Caco-2 (cell line): ENCODE measurements around the gene RRP8. TPM values are rescaled to one million over a fixed set of nuclear protein-coding genes. Genes with fewer than 3 reads are reported as not detected.

Experiments
- BruUV-seq: library from RNA; stranded (reverse); fragments of 400-500 nt; replicated peaks from 2 replicates; lab custom pipeline; 2021; lab: Mats Ljungman, UMichigan
- CTCF ChIA-PET: fragments of 300-600 bp; sonication (Branson Sonifier 250); formaldehyde crosslinking; loops from one replicate; lab custom pipeline; 2022; ENCODE audit warnings: antibody characterized with exemption; lab: Charles Lee
- POLR2A ChIA-PET: fragments of 300-600 bp; sonication (Branson Sonifier 250); formaldehyde crosslinking; loops from one replicate; lab custom pipeline; 2022; ENCODE audit warnings: antibody characterized with exemption; lab: Charles Lee
- DNase-seq, 2 experiments: peaks; one replicate each; pipeline versions ENCODE4 v3.0.0 to v3.0.0-alpha.2; 2020 to 2022
- H3K27me3 ChIP-seq: replicated peaks from 2 replicates; pipeline ENCODE4 v1.6.0; 2011; ENCODE audit warnings: low read length; ENCODE audit not compliant: control insufficient read depth, insufficient read depth
- H3K36me3 ChIP-seq: 2 replicates; pipeline ENCODE4 v1.5.1; 2011; ENCODE audit warnings: low read length; ENCODE audit not compliant: control insufficient read depth, insufficient read depth
- H3K4me1 ChIP-seq: fragments of 250-450 bp; sonication (Bioruptor Pico); 2 replicates; pipeline ENCODE4 v1.5.1; 2020; ENCODE audit warnings: mild to moderate bottlenecking
- H3K4me3 ChIP-seq: 2 replicates; pipeline ENCODE4 v1.5.1; 2011; ENCODE audit warnings: low read depth, mild to moderate bottlenecking, control low read depth, low read length
- H3K9me3 ChIP-seq: fragments of 250-450 bp; sonication (Bioruptor Pico); 2 replicates; pipeline ENCODE4 v1.5.1; 2020; ENCODE audit warnings: mild to moderate bottlenecking, moderate library complexity
- H3K27ac Mint-ChIP-seq: one replicate; pipeline ENCODE4 v1.8.0; 2022; ENCODE audit warnings: mixed read lengths; ENCODE audit not compliant: unreplicated experiment
- H3K27me3 Mint-ChIP-seq: one replicate; pipeline ENCODE4 v1.8.0; 2022; ENCODE audit warnings: mixed read lengths; ENCODE audit not compliant: insufficient read depth, unreplicated experiment
- H3K36me3 Mint-ChIP-seq: one replicate; pipeline ENCODE4 v1.8.0; 2022; ENCODE audit warnings: mild to moderate bottlenecking, mixed read lengths; ENCODE audit not compliant: insufficient read depth, unreplicated experiment
- H3K4me1 Mint-ChIP-seq: one replicate; pipeline ENCODE4 v1.8.0; 2022; ENCODE audit warnings: low read depth, mixed read lengths; ENCODE audit not compliant: unreplicated experiment
- H3K4me3 Mint-ChIP-seq: one replicate; pipeline ENCODE4 v1.8.0; 2022; ENCODE audit warnings: mild to moderate bottlenecking, moderate library complexity, mixed read lengths; ENCODE audit not compliant: unreplicated experiment
- H3K9me3 Mint-ChIP-seq: one replicate; pipeline ENCODE4 v1.8.0; 2022; ENCODE audit warnings: mixed read lengths; ENCODE audit not compliant: unreplicated experiment
- CTCF ChIP-seq, 2 experiments: fragments of 200-600 bp in 1 of 2; IDR thresholded peaks; 1 replicate in 1 of 2; 2 replicates in 1 of 2; pipeline versions ENCODE4 v1.5.1 to v1.8.0; 2011 to 2022; ENCODE audit warnings: antibody characterized with exemption in 1 of 2, control low read depth in 1 of 2, inconsistent platforms in 1 of 2, low read depth in 1 of 2, low read length in 1 of 2, mild to moderate bottlenecking in 1 of 2, moderate library complexity in 1 of 2; ENCODE audit not compliant: insufficient read depth in 1 of 2, severe bottlenecking in 1 of 2, unreplicated experiment in 1 of 2
- intact Hi-C: fragments of 100-400 bp; cut with micrococcal nuclease; formaldehyde crosslinking; loops from one replicate; pipeline ENCODE4 v1.10.0; 2022; ENCODE audit not compliant: unreplicated experiment
- total RNA-seq: library from RNA; stranded (reverse); gene quantifications from 2 replicates; pipeline ENCODE4 v1.2.3, GENCODE V29; 2022

RRP8 gene
- total RNA-seq, 1 experiment from 2014 or later: 21.0 TPM

DNA sequence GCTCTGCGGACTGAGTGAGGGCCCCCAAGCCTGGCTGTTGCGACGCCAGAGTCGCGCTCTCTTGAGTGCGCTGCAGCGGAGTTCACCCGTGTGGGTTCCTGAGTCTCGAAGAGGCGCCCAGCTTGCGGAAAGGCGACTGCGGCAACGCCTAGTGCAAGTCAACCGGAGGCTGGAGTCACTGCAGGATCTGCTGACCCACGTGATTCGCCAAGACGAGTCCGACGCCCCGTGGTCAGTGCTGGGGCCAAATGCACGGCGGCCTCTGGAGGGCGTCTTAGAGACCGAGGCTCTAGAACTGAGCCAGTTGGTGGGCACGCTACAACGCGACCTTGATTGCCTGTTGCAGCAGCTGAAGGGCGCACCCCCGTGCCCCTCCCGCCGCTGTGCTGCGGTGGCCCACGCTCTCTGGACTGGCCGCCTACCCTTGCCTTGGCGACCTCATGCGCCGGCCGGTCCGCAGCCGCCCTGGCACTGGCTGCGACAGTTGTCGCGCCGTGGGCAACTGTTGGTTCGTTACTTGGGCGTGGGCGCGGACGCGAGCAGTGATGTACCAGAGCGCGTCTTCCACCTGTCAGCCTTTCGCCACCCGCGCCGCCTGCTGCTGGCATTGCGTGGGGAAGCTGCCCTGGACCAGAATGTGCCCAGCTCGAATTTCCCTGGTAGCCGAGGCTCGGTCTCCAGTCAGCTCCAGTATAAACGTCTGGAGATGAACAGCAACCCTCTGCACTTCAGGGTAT lies 32.6 kb downstream of the RRP8 start:
- intact Hi-C loops: no loop called here
- Mint-ChIP-seq H3K36me3 (no peaks in the 10 kb centered on the region), H3K9me3 (no peaks in the 10 kb centered on the region), H3K27me3 (no peaks in the 10 kb centered on the region), H3K4me3 (no peak overlapping the region), H3K27ac (no peak overlapping the region), H3K4me1 (no peaks in the 10 kb centered on the region)
- Histone ChIP-seq H3K36me3 (no peaks in the 10 kb centered on the region), H3K9me3 (no peaks in the 10 kb centered on the region), H3K27me3 (no peaks in the 10 kb centered on the region), H3K4me3 (no peak overlapping the region), H3K4me1 (no peaks in the 10 kb centered on the region)
- POLR2A ChIA-PET: no interaction called here
- no peak for TF ChIP-seq CTCF (IDR thresholded peaks at IDR 0.05; ENCODE audit: insufficient read depth in 1 of 2, low read depth in 1 of 2, low read length in 1 of 2, severe bottlenecking in 1 of 2, unreplicated experiment in 1 of 2)
- CTCF ChIA-PET: interaction anchor here (0.6 kb wide), 1 partner anchor 192 kb away, joined by 3 read pairs; no protein-coding TSS in a partner anchor
- no peak for DNase-seq
- no TSS peak for BruUV-seq

- no peak for TF ChIP-seq CTCF (IDR thresholded peaks at IDR 0.05; ENCODE audit: insufficient read depth in 1 of 2, low read depth in 1 of 2, low read length in 1 of 2, severe bottlenecking in 1 of 2, unreplicated experiment in 1 of 2)
- Mint-ChIP-seq H3K9me3 (no peaks in the 10 kb centered on the region), H3K27me3 (no peaks in the 10 kb centered on the region), H3K4me1 (no peaks in the 10 kb centered on the region), H3K4me3 (no peak overlapping the region), H3K36me3 (no peaks in the 10 kb centered on the region), H3K27ac (no peak overlapping the region)
- Histone ChIP-seq H3K9me3 (no peaks in the 10 kb centered on the region), H3K4me1 (no peaks in the 10 kb centered on the region), H3K36me3 (no peaks in the 10 kb centered on the region), H3K4me3 (no peak overlapping the region), H3K27me3 (no peaks in the 10 kb centered on the region)
- no TSS peak for BruUV-seq
- no peak for DNase-seq
- ChIA-PET POLR2A (no interaction called here), CTCF (interaction anchor here (1.2 kb wide), 1 partner anchor 38 kb away, joined by 4 read pairs; no protein-coding TSS in a partner anchor)
- intact Hi-C loops: no loop called here
Observed at GRCh38 chr11:6569706-6570105, 33.7 kb downstream of the RRP8 start.

DNA sequence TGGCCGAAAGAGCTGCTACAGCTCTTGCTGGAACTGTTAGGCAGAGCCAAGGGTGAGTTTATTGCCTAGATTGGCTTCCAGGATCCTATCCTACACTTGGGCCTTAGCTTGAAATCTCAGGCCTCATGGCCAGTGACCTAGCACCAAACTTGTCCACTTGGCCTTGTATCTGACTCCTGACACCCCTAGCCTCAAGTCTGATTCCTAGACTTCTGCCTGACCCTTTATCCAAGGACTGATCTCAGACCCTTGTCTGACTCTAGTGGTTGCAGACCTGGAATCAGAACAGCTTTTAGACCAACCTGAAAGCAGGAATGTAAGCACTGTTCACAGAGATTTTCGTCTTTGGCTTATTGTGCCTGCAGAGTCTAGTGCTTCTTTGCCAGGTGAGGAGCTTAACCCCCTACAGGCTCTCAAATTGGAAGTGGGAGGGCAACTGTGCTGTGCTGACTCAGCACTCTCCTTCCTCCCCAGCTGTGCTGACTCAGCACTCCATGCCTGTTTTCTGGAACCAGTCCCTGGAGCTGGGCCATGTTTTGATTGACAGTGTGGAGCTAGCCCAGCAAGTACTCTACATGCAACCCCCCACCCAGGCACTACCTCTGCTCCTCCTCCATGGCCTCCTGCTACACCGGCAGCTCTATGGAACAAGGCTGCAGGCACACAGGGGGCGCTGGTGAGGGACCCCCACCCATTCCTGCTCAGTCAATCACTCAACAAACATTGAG lies 35.1 kb downstream of the RRP8 start:
- intact Hi-C loops: no loop called here
- Histone ChIP-seq H3K4me3 (no peak overlapping the region), H3K36me3 (no peaks in the 10 kb centered on the region), H3K9me3 (no peaks in the 10 kb centered on the region), H3K4me1 (no peaks in the 10 kb centered on the region), H3K27me3 (no peaks in the 10 kb centered on the region)
- H3K27me3 Mint-ChIP-seq: no peaks in the 10 kb centered on the region
- BruUV-seq: no TSS peak
- TF ChIP-seq CTCF (IDR thresholded peaks at IDR 0.05; ENCODE audit: insufficient read depth in 1 of 2, low read depth in 1 of 2, low read length in 1 of 2, severe bottlenecking in 1 of 2, unreplicated experiment in 1 of 2): no peak
- no peak overlapping the region for H3K4me3 Mint-ChIP-seq
- H3K9me3 Mint-ChIP-seq: no peaks in the 10 kb centered on the region
- POLR2A ChIA-PET: no interaction called here
- H3K36me3 Mint-ChIP-seq: no peaks in the 10 kb centered on the region
- CTCF ChIA-PET: no interaction called here
- H3K4me1 Mint-ChIP-seq: no peaks in the 10 kb centered on the region
- DNase-seq: no peak
- H3K27ac Mint-ChIP-seq: peak overlapping the region; percentile 31
